Parathyroid adenoma (tissue), 2 donors: Measurements from ENCODE around the gene SURF4.

Source experiments
- H2AFZ ChIP-seq: fragments of 300-600 bp; sonication (generic); one replicate; pipeline ENCODE4 v1.7.0; 2017; ENCODE audit warnings: antibody characterized with exemption, mild to moderate bottlenecking
- H3K27ac ChIP-seq: fragments of 300-600 bp; sonication (generic); one replicate; pipeline ENCODE4 v1.7.0; 2017
- H3K27me3 ChIP-seq: fragments of 300-600 bp; sonication (generic); one replicate; pipeline ENCODE4 v1.7.0; 2017; ENCODE audit warnings: low read length; ENCODE audit not compliant: control insufficient read depth, insufficient read depth
- H3K36me3 ChIP-seq: fragments of 300-600 bp; sonication (generic); one replicate; pipeline ENCODE4 v1.7.0; 2017; ENCODE audit warnings: low read length; ENCODE audit not compliant: control insufficient read depth, insufficient read depth
- H3K4me1 ChIP-seq: fragments of 300-600 bp; sonication (generic); one replicate; pipeline ENCODE4 v1.7.0; 2017; ENCODE audit warnings: control low read depth
- H3K4me2 ChIP-seq: fragments of 300-600 bp; sonication (generic); one replicate; pipeline ENCODE4 v1.7.0; 2017; ENCODE audit warnings: low read length
- H3K4me3 ChIP-seq: fragments of 300-600 bp; sonication (generic); one replicate; pipeline ENCODE4 v1.7.0; 2017; ENCODE audit warnings: low read depth, low read length
- H3K79me2 ChIP-seq: fragments of 300-600 bp; sonication (generic); one replicate; pipeline ENCODE4 v1.7.0; 2017; ENCODE audit warnings: control low read depth
- H3K9ac ChIP-seq: fragments of 300-600 bp; sonication (generic); one replicate; pipeline ENCODE4 v1.7.0; 2017; ENCODE audit warnings: mild to moderate bottlenecking
- H3K9me3 ChIP-seq: fragments of 300-600 bp; sonication (generic); one replicate; pipeline ENCODE4 v1.7.0; 2017; ENCODE audit warnings: low read length; ENCODE audit not compliant: control insufficient read depth
- CTCF ChIP-seq: fragments of 300-600 bp; sonication (generic); IDR thresholded peaks from one replicate; pipeline ENCODE4 v1.7.0; 2017; ENCODE audit warnings: antibody characterized with exemption, mild to moderate bottlenecking
- donor health status: primary hyperparathyroidism.

The SURF4 gene

DNA sequence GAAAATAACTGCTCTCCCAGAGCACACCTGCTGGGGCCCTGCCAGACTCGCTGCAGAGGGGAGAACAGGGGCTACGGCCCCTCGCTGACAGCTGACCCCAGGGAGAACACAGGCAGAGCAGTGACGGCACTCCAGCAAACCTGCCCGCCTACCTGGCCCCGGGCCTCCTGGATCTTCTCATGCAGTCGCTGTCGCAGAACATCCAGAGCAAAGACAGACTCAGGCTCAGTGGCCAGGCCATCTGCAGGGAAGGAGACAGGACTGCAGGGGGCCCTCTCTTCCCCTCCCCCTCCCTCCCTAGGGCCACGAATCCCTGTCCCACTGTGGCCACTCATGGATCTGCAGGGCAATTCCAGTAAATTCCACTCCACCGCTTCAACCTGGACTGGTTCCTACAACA is 42.3 kb downstream of the SURF4 start:
- no peak overlapping the region for H2AFZ ChIP-seq
- no peaks in the 10 kb centered on the region for H3K36me3 ChIP-seq
- H3K27me3 ChIP-seq, result no peaks in the 10 kb centered on the region
- peaks cover 7% of the 10 kb centered on the region for H3K4me1 ChIP-seq
- TF ChIP-seq CTCF, result no peak
- no peaks in the 10 kb centered on the region for H3K9me3 ChIP-seq
- no peak overlapping the region for H3K4me2 ChIP-seq
- no peak overlapping the region for H3K9ac ChIP-seq
- no peak overlapping the region for H3K4me3 ChIP-seq
- no peak overlapping the region for H3K27ac ChIP-seq
- H3K79me2 ChIP-seq, result no peaks in the 10 kb centered on the region

DNA sequence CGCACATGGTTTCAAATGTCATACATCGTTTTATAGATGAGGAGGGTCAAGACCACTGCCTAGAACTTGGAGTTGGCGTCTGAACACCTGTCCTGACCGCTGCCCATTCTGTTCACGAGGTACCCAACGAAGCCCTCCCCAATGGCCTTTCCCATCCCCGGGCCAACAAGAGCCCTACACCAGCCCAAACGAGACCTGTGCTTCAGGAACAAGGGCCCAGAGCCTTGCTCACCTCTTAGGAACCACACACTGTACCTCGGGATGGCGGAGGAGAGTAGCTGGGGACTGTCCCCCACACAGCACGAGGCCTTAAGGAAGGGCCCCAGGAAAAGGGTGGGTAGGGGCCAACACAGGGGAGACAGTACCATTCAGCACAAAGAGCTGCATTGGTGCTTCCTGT is 42.8 kb downstream of the SURF4 start:
- H3K79me2 ChIP-seq, result no peaks in the 10 kb centered on the region
- no peaks in the 10 kb centered on the region for H3K36me3 ChIP-seq
- no peak overlapping the region for H3K4me2 ChIP-seq
- no peak overlapping the region for H3K4me3 ChIP-seq
- H3K27me3 ChIP-seq, result no peaks in the 10 kb centered on the region
- no peak overlapping the region for H2AFZ ChIP-seq
- H3K9ac ChIP-seq, result no peak overlapping the region
- no peaks in the 10 kb centered on the region for H3K9me3 ChIP-seq
- TF ChIP-seq CTCF, result no peak
- no peak overlapping the region for H3K27ac ChIP-seq
- H3K4me1 ChIP-seq, result peaks cover 7% of the 10 kb centered on the region

GRCh38 chr9:133332381-133332730 is 43.5 kb downstream of the SURF4 start:
- TF ChIP-seq CTCF, result no peak
- Histone ChIP-seq H3K36me3 (no peaks in the 10 kb centered on the region), H3K4me1 (peaks cover 7% of the 10 kb centered on the region), H3K4me2 (no peak overlapping the region), H3K4me3 (no peak overlapping the region), H3K27ac (no peak overlapping the region), H3K27me3 (no peaks in the 10 kb centered on the region), H3K9me3 (no peaks in the 10 kb centered on the region), H3K79me2 (no peaks in the 10 kb centered on the region), H2AFZ (no peak overlapping the region), H3K9ac (no peak overlapping the region)

GRCh38 chr9:133331641-133332380 is 44.0 kb downstream of the SURF4 start:
- Histone ChIP-seq H3K27ac (no peak overlapping the region), H3K36me3 (no peaks in the 10 kb centered on the region), H3K4me3 (no peak overlapping the region), H3K4me1 (peaks cover 7% of the 10 kb centered on the region), H3K27me3 (no peaks in the 10 kb centered on the region), H3K9ac (no peak overlapping the region), H2AFZ (no peak overlapping the region), H3K9me3 (no peaks in the 10 kb centered on the region), H3K79me2 (no peaks in the 10 kb centered on the region), H3K4me2 (no peak overlapping the region)
- TF ChIP-seq CTCF, result no peak

DNA sequence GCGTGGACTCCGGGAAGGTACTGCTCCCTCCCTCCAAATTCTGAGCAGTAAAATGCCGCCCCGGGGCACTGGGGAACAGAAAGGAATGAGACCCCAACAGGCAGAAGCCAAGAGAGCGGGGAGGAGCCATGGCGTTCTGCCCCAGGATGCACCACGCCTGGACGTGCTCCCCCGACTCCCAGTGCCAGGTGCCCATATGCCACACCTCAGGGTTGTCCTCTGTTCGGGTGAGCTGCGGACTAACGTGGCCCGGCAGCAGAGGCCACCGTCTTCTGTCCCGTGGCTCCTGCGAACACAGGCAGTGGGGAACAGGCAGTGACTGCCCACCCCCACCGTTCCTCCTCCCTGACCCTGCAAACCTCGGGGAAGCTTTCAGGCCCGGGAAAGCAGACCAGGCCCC is 44.6 kb downstream of the SURF4 start:
- Histone ChIP-seq H3K27ac (no peak overlapping the region), H3K4me2 (no peak overlapping the region), H3K27me3 (no peaks in the 10 kb centered on the region), H3K9ac (no peak overlapping the region), H3K36me3 (no peaks in the 10 kb centered on the region), H3K4me1 (peaks cover 4% of the 10 kb centered on the region), H3K4me3 (no peak overlapping the region), H3K9me3 (no peaks in the 10 kb centered on the region), H3K79me2 (no peaks in the 10 kb centered on the region), H2AFZ (no peak overlapping the region)
- TF ChIP-seq CTCF, result no peak
